ENCODE results near the gene PCDHGA2.

PCDHGA2 gene

GRCh38 chr5:141354900-141355469, 16.4 kb downstream of the PCDHGA2 start, which contains the start of gene PCDHGA4:
PCDHGA4 (plus strand) TSS chr5:141355021; CDS start chr5:141355108, 87 bp downstream.
- H3K4me3 ChIP-seq (ENCODE audit: low read depth, low read length): peak within 1 kb of the TSS; percentile 28; the same call in 1 of the 2 replicates
- DNase-seq (ENCODE audit: low read depth): no peak
- no peak for TF ChIP-seq CTCF (IDR thresholded peaks at IDR 0.05; ENCODE audit: control insufficient read depth, extremely low read depth, insufficient read depth)

- no peak overlapping the region for H3K4me3 ChIP-seq (ENCODE audit: low read depth, low read length)
- no peak for TF ChIP-seq CTCF (IDR thresholded peaks at IDR 0.05; ENCODE audit: control insufficient read depth, extremely low read depth, insufficient read depth)
- DNase-seq (ENCODE audit: low read depth): no peak
Measured at GRCh38 chr5:141355641-141356040, 17.1 kb downstream of the PCDHGA2 start.

GRCh38 chr5:141356133-141356532, 17.6 kb downstream of the PCDHGA2 start:
- no peak overlapping the region for H3K4me3 ChIP-seq (ENCODE audit: low read depth, low read length)
- TF ChIP-seq CTCF (IDR thresholded peaks at IDR 0.05; ENCODE audit: control insufficient read depth, extremely low read depth, insufficient read depth): no peak
- no peak for DNase-seq (ENCODE audit: low read depth)

- no peak for DNase-seq (ENCODE audit: low read depth)
- no peak for TF ChIP-seq CTCF (IDR thresholded peaks at IDR 0.05; ENCODE audit: control insufficient read depth, extremely low read depth, insufficient read depth)
Measured at GRCh38 chr5:141356950-141357349, 18.4 kb downstream of the PCDHGA2 start.

GRCh38 chr5:141359790-141360426, 21.3 kb downstream of the PCDHGA2 start, which contains the start of gene PCDHGB2:
PCDHGB2 (plus strand) TSS chr5:141359994; CDS start chr5:141360136, 142 bp downstream.
- peak within 1 kb of the TSS; percentile 50 for H3K4me3 ChIP-seq (ENCODE audit: low read depth, low read length)
- TF ChIP-seq CTCF (IDR thresholded peaks at IDR 0.05; ENCODE audit: control insufficient read depth, extremely low read depth, insufficient read depth): 0 out of 2 replicates have a peak, but pooled peaks have one; percentile 6
- DNase-seq (ENCODE audit: low read depth): no peak

More at GRCh38 chr5:141356950-141357349, 18.4 kb downstream of the PCDHGA2 start:
- H3K4me3 ChIP-seq (ENCODE audit: low read depth, low read length): no peak overlapping the region

- no peak for DNase-seq (ENCODE audit: low read depth)
- H3K4me3 ChIP-seq (ENCODE audit: low read depth, low read length): no peak overlapping the region
- no peak for TF ChIP-seq CTCF (IDR thresholded peaks at IDR 0.05; ENCODE audit: control insufficient read depth, extremely low read depth, insufficient read depth)
Measured at GRCh38 chr5:141360685-141361084, 22.1 kb downstream of the PCDHGA2 start.
